K562 (cell line): ENCODE results near the gene CACNA1S. TPM values are rescaled to one million over a fixed set of nuclear protein-coding genes. Genes with fewer than 3 reads are reported as not detected.

Experiments
- ATAC-seq: fragments of 200-7000 bp; cut with Tn5 transposase; 3 replicates; pipeline ENCODE4 v1.9.1; 2020; ENCODE audit warnings: moderate library complexity
- BruUV-seq: library from RNA; stranded (reverse); fragments of 400-500 nt; replicated peaks from 2 replicates; lab custom pipeline; 2021; lab: Mats Ljungman, UMichigan
- CTCF ChIA-PET: fragments of 300-600 bp; formaldehyde crosslinking; extraction: SDS; loops from one replicate; lab custom pipeline; 2021; ENCODE audit warnings: low intra/inter-chr PET ratio; lab: Yijun Ruan, JAX
- POLR2A ChIA-PET: fragments of 300-600, 350-650 bp; sonication (Branson Sonifier 250); formaldehyde crosslinking; extraction: SDS; loops from one replicate; lab custom pipeline; 2021; ENCODE audit warnings: antibody characterized with exemption, inconsistent platforms; lab: Yijun Ruan, JAX
- DNase-seq, 4 experiments: peaks; one replicate each; pipeline versions ENCODE4 v3.0.0 to v3.0.0-alpha.2; 2011 to 2018; ENCODE audit warnings: low spot score in 3 of 4, mixed read lengths in 3 of 4; ENCODE audit errors: extremely low read depth in 1 of 4
- FAIRE-seq: peaks from 2 replicates; lab custom pipeline; 2011; peaks lifted over from hg19 to GRCh38; lab: Jason Lieb, UNC
- H2AFZ ChIP-seq: 2 replicates; pipeline ENCODE4 v1.6.0; 2011; ENCODE audit warnings: low read depth, low read length, control low read depth, inconsistent platforms
- H3K27ac ChIP-seq: fragments of 200-600 bp; 3 replicates; pipeline ENCODE4 v1.8.0; 2011; ENCODE audit warnings: low read depth, mild to moderate bottlenecking, control low read depth, inconsistent platforms, low read length, moderate library complexity, mixed read lengths; ENCODE audit errors: extremely low read depth
- H3K27me3 ChIP-seq, 2 experiments: fragments of 300-600 bp in 1 of 2; 2 replicates in 1 of 2; 3 replicates in 1 of 2; pipeline versions ENCODE4 v1.6.0 to v1.8.0; 2011; ENCODE audit warnings: inconsistent platforms in 2 of 2, low read length in 2 of 2, mild to moderate bottlenecking in 1 of 2, mixed read lengths in 1 of 2, moderate library complexity in 1 of 2; ENCODE audit not compliant: control insufficient read depth in 2 of 2, insufficient read depth in 2 of 2
- H3K36me3 ChIP-seq: fragments of 300-600 bp; 3 replicates; pipeline ENCODE4 v1.8.0; 2011; ENCODE audit warnings: mild to moderate bottlenecking, low read length, inconsistent platforms; ENCODE audit not compliant: control insufficient read depth, insufficient read depth
- H3K4me1 ChIP-seq, 2 experiments: fragments of 200-600 bp in 1 of 2; replicated peaks in 1 of 2; 2 replicates in 1 of 2; 3 replicates in 1 of 2; pipeline versions ENCODE4 v1.5.1 to v1.8.0; 2011; ENCODE audit warnings: inconsistent platforms in 2 of 2, low read length in 2 of 2, mild to moderate bottlenecking in 1 of 2, mixed read lengths in 1 of 2, moderate library complexity in 1 of 2; ENCODE audit not compliant: control insufficient read depth in 2 of 2, insufficient read depth in 2 of 2
- H3K4me2 ChIP-seq: 2 replicates; pipeline ENCODE4 v1.6.1; 2011; ENCODE audit warnings: low read length, control low read depth, inconsistent platforms, mixed read lengths; ENCODE audit not compliant: insufficient read depth
- H3K4me3 ChIP-seq: fragments of 200-600 bp; sonication (generic), shearing (Covaris generic); 2 replicates; pipeline ENCODE4 v1.5.1; 2016; ENCODE audit warnings: control low read depth, inconsistent platforms
- H3K79me2 ChIP-seq: fragments of 200-600 bp; 3 replicates; pipeline ENCODE4 v1.8.0; 2011; ENCODE audit warnings: low read length, inconsistent platforms; ENCODE audit not compliant: control insufficient read depth, insufficient read depth
- H3K9ac ChIP-seq, 2 experiments: 2 replicates each; pipeline versions ENCODE4 v1.6.0 to v1.6.1; 2011; ENCODE audit warnings: low read depth in 2 of 2, low read length in 2 of 2, control low read depth in 1 of 2, inconsistent platforms in 1 of 2, mild to moderate bottlenecking in 1 of 2, mixed read lengths in 1 of 2; ENCODE audit not compliant: insufficient read depth in 1 of 2
- H3K9me1 ChIP-seq: one replicate; pipeline ENCODE4 v1.6.0; 2011; ENCODE audit warnings: inconsistent platforms, mild to moderate bottlenecking, low read length, moderate library complexity; ENCODE audit not compliant: control insufficient read depth, insufficient read depth
- H3K9me3 ChIP-seq: replicated peaks from 2 replicates; pipeline ENCODE4 v1.5.1; 2011; ENCODE audit warnings: low read depth, low read length, inconsistent platforms; ENCODE audit not compliant: control insufficient read depth, insufficient read depth
- H4K20me1 ChIP-seq: replicated peaks from 2 replicates; pipeline ENCODE4 v1.6.1; 2011; ENCODE audit warnings: low read length, inconsistent platforms, mixed read lengths; ENCODE audit not compliant: control insufficient read depth, insufficient read depth
- ATF7 ChIP-seq: fragments of 450-650 bp; IDR thresholded peaks from 2 replicates; pipeline ENCODE4 v1.7.1; 2014; ENCODE audit warnings: mild to moderate bottlenecking, moderate library complexity
- PRDM10 ChIP-seq: fragments of 450-650 bp; IDR thresholded peaks from 2 replicates; pipeline ENCODE4 v1.6.1; 2018; ENCODE audit not compliant: partially characterized antibody
- RBM15 ChIP-seq: fragments of 200-400 bp; formaldehyde crosslinking; IDR thresholded peaks from 2 replicates; pipeline ENCODE4 v1.6.1; 2018; ENCODE audit warnings: mild to moderate bottlenecking, low read length, moderate library complexity; ENCODE audit not compliant: insufficient read depth
- ZNF140 ChIP-seq: fragments of 250-450 bp; sonication (Bioruptor Pico); IDR thresholded peaks from 2 replicates; pipeline ENCODE4 v1.8.0; 2021; ENCODE audit warnings: moderate library complexity, mild to moderate bottlenecking, inconsistent platforms
- ZNF717 ChIP-seq: fragments of 250-450 bp; sonication (Bioruptor Pico); IDR thresholded peaks from 2 replicates; pipeline ENCODE4 v1.5.0; 2021
- WGBS: fragments of 100-300 bp; shearing (Covaris generic); methylation state at CpG from one replicate; pipeline ENCODE4 v1.1.6; 2016; ENCODE audit warnings: low coverage, mixed read lengths; ENCODE audit not compliant: insufficient coverage; ENCODE audit errors: missing lambda C conversion rate; 5-methylcytosine and 5-hydroxymethylcytosine counted together
- in situ Hi-C: fragments of 300-500 bp; cut with MboI; formaldehyde crosslinking; loops from 4 replicates; pipeline ENCODE4 v1.15.0; 2018; ENCODE audit warnings: inconsistent platforms, mixed read lengths
- intact Hi-C: fragments of 100-400 bp; cut with micrococcal nuclease; formaldehyde crosslinking; loops from 2 replicates; pipeline ENCODE4 v1.14.2; 2022
- polyA plus RNA-seq, 8 experiments: library from polyadenylated mRNA; depleted of rRNA in 4 of 8; stranded (reverse) in 5 of 8; unstranded in 3 of 8; fragments of >200 nt; fragmentation: Nextera tagmentation in 2 of 8; fragmentation: Illumina TruSeq in 1 of 8; extraction: Ambion mirVana in 2 of 8; extraction: Trizol in 1 of 8; gene quantifications; 2 replicates each; pipeline versions ENCODE4 v1.2.1 to v1.2.3, GENCODE V29; 2011 to 2014; ENCODE audit warnings: inconsistent platforms in 1 of 8, missing spikeins in 1 of 8
- total RNA-seq, 7 experiments: library from RNA; depleted of rRNA in 6 of 7; stranded (reverse); fragments of >200 nt in 6 of 7; fragmentation: Illumina TruSeq in 2 of 7; extraction: Trizol in 2 of 7; gene quantifications; 2 replicates each; pipeline versions ENCODE4 v1.2.1 to v1.2.3, GENCODE V29; 2011 to 2021; ENCODE audit warnings: low replicate concordance in 1 of 7

Gene CACNA1S
- total and polyA plus RNA-seq, 9 of the 15 experiments (the other 6 are each of a cell fraction or from before 2014, with no cell fraction given) = not detected

GRCh38 chr1:201091256-201091655 is 21.0 kb downstream of the CACNA1S start:
- no TSS peak for BruUV-seq
- Histone ChIP-seq H3K79me2 (no peaks in the 10 kb centered on the region), H3K36me3 (no peaks in the 10 kb centered on the region), H3K9ac (no peak overlapping the region), H3K4me2 (no peak overlapping the region), H3K27ac (no peak overlapping the region), H2AFZ (no peak overlapping the region), H3K27me3 (peaks cover 53 to 75% of the 10 kb centered on the region in 2 experiments), H3K9me3 (no peaks in the 10 kb centered on the region), H3K4me3 (no peak overlapping the region)
- ATAC-seq (no peak), DNase-seq (no peak)
- CTCF ChIA-PET = interaction anchor here (1.2 kb wide), 1 partner anchor 22 kb away, joined by 3 read pairs; no protein-coding TSS in a partner anchor
- POLR2A ChIA-PET = no interaction called here
- intact Hi-C loops = no loop called here
- WGBS = 1% methylated on average over 4 of the region's 4 CpGs
- in situ Hi-C loops = no loop called here
- TF ChIP-seq PRDM10 = peak; percentile 93
- TF ChIP-seq ZNF140 (CRISPR knock-in tag) = no peak
- no peak for TF ChIP-seq ZNF717 (CRISPR knock-in tag)
- TF ChIP-seq RBM15 = no peak
- TF ChIP-seq ATF7 = 0 out of 2 replicates have a peak, but pooled peaks have one; percentile 37
- TF ChIP-seq, all 486 proteins: peak for 2
- H4K20me1 ChIP-seq = peaks cover 2% of the 10 kb centered on the region
- no peaks in the 10 kb centered on the region for H3K4me1 ChIP-seq
- no peak for FAIRE-seq
- H3K9me1 ChIP-seq = no peaks in the 10 kb centered on the region
